IMR-90 (cell line): ENCODE results near the gene SGSM2. TPM values are rescaled to one million over a fixed set of nuclear protein-coding genes. Genes with fewer than 3 reads are reported as not detected.

ENCODE experiments used
- ATAC-seq: fragments of 200-7000 bp; cut with Tn5 transposase; 2 replicates; pipeline ENCODE4 v1.9.1; 2020; ENCODE audit warnings: low read depth, mild to moderate bottlenecking, moderate library complexity
- BruUV-seq: library from RNA; stranded (reverse); fragments of 400-500 nt; replicated peaks from 2 replicates; lab custom pipeline; 2021; lab: Mats Ljungman, UMichigan
- CTCF ChIA-PET: fragments of 300-600 bp; formaldehyde crosslinking; extraction: SDS; loops from one replicate; lab custom pipeline; 2021; ENCODE audit warnings: antibody characterized with exemption; lab: Yijun Ruan, JAX
- POLR2A ChIA-PET: fragments of 300-600 bp; sonication (Branson Sonifier 250); formaldehyde crosslinking; loops from one replicate; lab custom pipeline; 2022; ENCODE audit warnings: antibody characterized with exemption; ENCODE audit not compliant: unreplicated experiment; lab: Charles Lee
- DNase-seq: peaks from one replicate; pipeline ENCODE4 v3.0.0; 2013
- H2AFZ ChIP-seq: replicated peaks from 2 replicates; pipeline ENCODE3; 2013; ENCODE audit warnings: low read length, mild to moderate bottlenecking; ENCODE audit not compliant: poor library complexity
- H2AK5ac ChIP-seq: 2 replicates; pipeline ENCODE4 v1.6.1; 2013; ENCODE audit warnings: low read depth, low read length, inconsistent platforms
- H2AK9ac ChIP-seq: replicated peaks from 2 replicates; pipeline ENCODE3; 2013; ENCODE audit warnings: mild to moderate bottlenecking, low read depth, low read length, moderate library complexity; ENCODE audit not compliant: poor library complexity
- H2BK120ac ChIP-seq: 2 replicates; pipeline ENCODE4 v1.6.1; 2013; ENCODE audit warnings: low read depth, low read length, inconsistent platforms
- H2BK15ac ChIP-seq: 3 replicates; pipeline ENCODE4 v1.6.1; 2013; ENCODE audit warnings: low read depth, low read length, inconsistent platforms
- H2BK20ac ChIP-seq: 2 replicates; pipeline ENCODE4 v1.6.1; 2013; ENCODE audit warnings: low read depth, mild to moderate bottlenecking, inconsistent platforms, low read length, moderate library complexity
- H2BK5ac ChIP-seq: 2 replicates; pipeline ENCODE4 v1.6.1; 2013; ENCODE audit warnings: mild to moderate bottlenecking, low read depth, low read length, inconsistent platforms; ENCODE audit not compliant: poor library complexity, severe bottlenecking
- H3K14ac ChIP-seq: replicated peaks from 2 replicates; pipeline ENCODE4 v1.6.1; 2013; ENCODE audit warnings: low read depth, low read length, inconsistent platforms
- H3K18ac ChIP-seq: 2 replicates; pipeline ENCODE4 v1.6.1; 2013; ENCODE audit warnings: low read depth, low read length, control low read depth
- H3K23ac ChIP-seq: 2 replicates; pipeline ENCODE4 v1.6.1; 2013; ENCODE audit warnings: low read depth, low read length, inconsistent platforms
- H3K27ac ChIP-seq: 2 replicates; pipeline ENCODE4 v1.5.1; 2013; ENCODE audit warnings: mild to moderate bottlenecking, control low read depth, low read length; ENCODE audit not compliant: insufficient read depth
- H3K27me3 ChIP-seq: 2 replicates; pipeline ENCODE4 v1.6.1; 2013; ENCODE audit warnings: low read length; ENCODE audit not compliant: control insufficient read depth, insufficient read depth
- H3K36me3 ChIP-seq: 2 replicates; pipeline ENCODE4 v1.6.1; 2013; ENCODE audit warnings: low read length, mixed read lengths; ENCODE audit not compliant: control insufficient read depth, insufficient read depth
- H3K4ac ChIP-seq: 2 replicates; pipeline ENCODE4 v1.6.1; 2013; ENCODE audit warnings: low read depth, low read length, inconsistent platforms
- H3K4me1 ChIP-seq: 2 replicates; pipeline ENCODE4 v1.6.1; 2013; ENCODE audit warnings: low read length, mixed read lengths; ENCODE audit not compliant: control insufficient read depth, insufficient read depth
- H3K4me2 ChIP-seq: 2 replicates; pipeline ENCODE4 v1.6.1; 2013; ENCODE audit warnings: low read depth, mild to moderate bottlenecking, control low read depth, low read length, moderate library complexity
- H3K4me3 ChIP-seq: 2 replicates; pipeline ENCODE4 v1.5.1; 2013; ENCODE audit warnings: low read depth, mild to moderate bottlenecking, control low read depth, low read length, moderate library complexity; ENCODE audit not compliant: insufficient read depth
- H3K56ac ChIP-seq: 2 replicates; pipeline ENCODE4 v1.6.1; 2013; ENCODE audit warnings: low read length, inconsistent platforms; ENCODE audit not compliant: insufficient read depth; ENCODE audit errors: extremely low read depth
- H3K79me1 ChIP-seq, 2 experiments: 2 replicates each; pipeline ENCODE4 v1.6.1; 2013; ENCODE audit warnings: low read length in 2 of 2, inconsistent platforms in 1 of 2, low read depth in 1 of 2
- H3K9ac ChIP-seq: 2 replicates; pipeline ENCODE4 v1.6.1; 2013; ENCODE audit warnings: low read depth, low read length, control low read depth
- H3K9me1 ChIP-seq: 2 replicates; pipeline ENCODE4 v1.6.1; 2013; ENCODE audit warnings: low read length, inconsistent platforms; ENCODE audit not compliant: insufficient read depth
- H3K9me3 ChIP-seq: 2 replicates; pipeline ENCODE4 v1.6.1; 2013; ENCODE audit warnings: low read length; ENCODE audit not compliant: control insufficient read depth, insufficient read depth
- H4K20me1 ChIP-seq: 2 replicates; pipeline ENCODE4 v1.6.1; 2013; ENCODE audit warnings: low read length, inconsistent platforms; ENCODE audit not compliant: insufficient read depth
- H4K5ac ChIP-seq: 2 replicates; pipeline ENCODE4 v1.6.1; 2013; ENCODE audit warnings: mild to moderate bottlenecking, low read depth, low read length, control low read depth
- H4K8ac ChIP-seq, 2 experiments: 2 replicates each; pipeline ENCODE4 v1.6.1; 2013; ENCODE audit warnings: low read depth in 2 of 2, low read length in 2 of 2, control low read depth in 1 of 2, inconsistent platforms in 1 of 2
- H4K91ac ChIP-seq: 2 replicates; pipeline ENCODE4 v1.6.1; 2013; ENCODE audit warnings: low read depth, low read length, inconsistent platforms; ENCODE audit not compliant: insufficient read depth
- BHLHE40 ChIP-seq: fragments of 150-350 bp; IDR thresholded peaks from 2 replicates; pipeline ENCODE4 v1.6.1; 2016; ENCODE audit warnings: mild to moderate bottlenecking, low read depth, low read length
- CEBPB ChIP-seq: IDR thresholded peaks from 2 replicates; pipeline ENCODE4 v1.6.1; 2012; ENCODE audit warnings: low read depth, low read length, improper control_type of control experiment
- CHD1 ChIP-seq: IDR thresholded peaks from 2 replicates; pipeline ENCODE4 v1.6.1; 2012; ENCODE audit warnings: low read depth, low read length, improper control_type of control experiment
- CTCF ChIP-seq: conservative IDR thresholded peaks from 2 replicates; pipeline ENCODE4 v1.5.1; 2012; ENCODE audit warnings: mild to moderate bottlenecking, low read depth, low read length, improper control_type of control experiment
- ELK1 ChIP-seq: fragments of 150-350 bp; IDR thresholded peaks from 2 replicates; pipeline ENCODE4 v1.6.1; 2016; ENCODE audit warnings: low read depth, mild to moderate bottlenecking, low read length, moderate library complexity, borderline replicate concordance
- FOS ChIP-seq: fragments of 150-350 bp; IDR thresholded peaks from 2 replicates; pipeline ENCODE4 v1.6.1; 2016; ENCODE audit warnings: low read depth, low read length
- MAFK ChIP-seq: IDR thresholded peaks from 2 replicates; pipeline ENCODE4 v1.6.1; 2012; ENCODE audit warnings: low read depth, low read length, improper control_type of control experiment
- MAZ ChIP-seq: IDR thresholded peaks from 2 replicates; pipeline ENCODE4 v1.6.1; 2012; ENCODE audit warnings: low read depth, mild to moderate bottlenecking, low read length, improper control_type of control experiment, moderate library complexity, borderline replicate concordance
- MXI1 ChIP-seq: IDR thresholded peaks from 2 replicates; pipeline ENCODE4 v1.6.1; 2012; ENCODE audit warnings: low read depth, mild to moderate bottlenecking, low read length, moderate library complexity, borderline replicate concordance
- NFE2L2 ChIP-seq: fragments of 150-350 bp; IDR thresholded peaks from 2 replicates; pipeline ENCODE4 v1.6.1; 2016; ENCODE audit warnings: low read depth, mild to moderate bottlenecking, low read length
- POLR2A ChIP-seq: IDR thresholded peaks from 2 replicates; pipeline ENCODE4 v1.6.1; 2012; ENCODE audit warnings: mild to moderate bottlenecking, low read depth, low read length
- RAD21 ChIP-seq: IDR thresholded peaks from 2 replicates; pipeline ENCODE4 v1.6.1; 2012; ENCODE audit warnings: low read length, improper control_type of control experiment
- RCOR1 ChIP-seq: IDR thresholded peaks from 2 replicates; pipeline ENCODE4 v1.6.1; 2012; ENCODE audit warnings: mild to moderate bottlenecking, low read length, improper control_type of control experiment; ENCODE audit not compliant: insufficient replicate concordance
- RFX5 ChIP-seq: IDR thresholded peaks from 2 replicates; pipeline ENCODE4 v1.8.0; 2012; ENCODE audit warnings: low read depth, mild to moderate bottlenecking, low read length, moderate library complexity
- SMC3 ChIP-seq: fragments of 150-350 bp; IDR thresholded peaks from 2 replicates; pipeline ENCODE4 v1.6.1; 2016; ENCODE audit warnings: low read depth, mild to moderate bottlenecking, antibody characterized with exemption, low read length, moderate library complexity
- WGBS, 2 experiments: methylation state at CpG; one replicate each; pipeline versions ENCODE4 v1.1.5 to v1.1.7; 2013; ENCODE audit warnings: missing lambda C conversion rate in 2 of 2; ENCODE audit not compliant: insufficient read length in 1 of 2; ENCODE audit errors: extremely low coverage in 2 of 2; 5-methylcytosine and 5-hydroxymethylcytosine counted together
- dilution Hi-C: fragments of 300-500 bp; cut with HindIII; formaldehyde crosslinking; loops from one replicate; pipeline ENCODE4 v1.14.3; 2018; ENCODE audit warnings: low sequenced_read_pairs; ENCODE audit not compliant: unreplicated experiment
- in situ Hi-C: fragments of 300-500 bp; cut with MboI; formaldehyde crosslinking; loops from 3 replicates; pipeline ENCODE4 v1.14.3; 2019; ENCODE audit warnings: low sequenced_read_pairs, inconsistent platforms, mixed read lengths
- intact Hi-C: fragments of 100-400 bp; cut with micrococcal nuclease; formaldehyde crosslinking; loops from 2 replicates; pipeline ENCODE4 v1.10.0; 2022
- polyA plus RNA-seq, 3 experiments: library from polyadenylated mRNA; depleted of rRNA; stranded (reverse); fragments of >200 nt; gene quantifications; 2 replicates each; pipeline ENCODE4 v1.2.3, GENCODE V29; 2012; ENCODE audit warnings: low replicate concordance in 1 of 3
- total RNA-seq: library from RNA; depleted of rRNA; stranded (reverse); fragments of >200 nt; gene quantifications from 2 replicates; pipeline ENCODE4 v1.2.3, GENCODE V29; 2012

SGSM2 gene
- total and polyA plus RNA-seq, 2 of the 4 experiments (the other 2 are of a cell fraction): 13.6 to 81.2 TPM

DNA sequence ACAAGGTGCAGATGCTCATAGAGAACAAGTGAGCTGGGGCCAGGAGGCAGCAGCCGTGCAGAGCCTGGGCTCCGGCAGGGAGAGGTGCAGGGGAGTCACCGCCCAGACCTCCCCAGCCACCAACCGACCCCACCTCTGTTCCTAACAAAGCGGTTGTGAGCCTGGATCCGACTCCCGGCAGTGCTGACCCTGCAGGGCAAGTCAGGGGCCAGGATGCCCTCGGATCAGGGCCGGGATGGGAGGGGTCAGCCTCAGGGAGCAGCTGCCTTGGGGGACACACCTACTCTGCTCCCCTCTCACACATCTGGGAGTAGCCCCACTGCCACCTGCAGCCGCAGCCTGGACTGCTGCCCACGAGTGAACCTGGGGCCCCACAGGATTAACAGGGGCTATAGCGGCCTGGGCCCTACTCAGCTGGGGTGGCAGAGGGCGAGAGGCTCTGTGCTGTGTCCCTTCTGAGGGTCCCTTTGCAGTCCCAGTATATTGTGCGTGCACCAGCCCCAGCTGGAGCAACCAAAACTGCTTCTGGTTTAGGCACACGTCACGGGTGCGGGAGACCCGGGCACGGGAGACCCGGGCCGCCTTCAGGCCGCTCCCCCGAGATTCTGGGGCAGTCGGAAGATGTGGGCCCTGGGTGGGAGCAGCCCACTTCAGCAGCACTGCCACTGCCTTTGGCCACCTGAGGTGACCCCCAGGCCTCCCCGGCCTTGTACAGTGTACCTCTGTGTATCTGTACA lies 42.4 kb downstream of the SGSM2 start:
- H2BK15ac ChIP-seq: no peak overlapping the region
- no peak overlapping the region for H3K27ac ChIP-seq
- H2BK5ac ChIP-seq: no peak overlapping the region
- peaks cover 50% of the 10 kb centered on the region for H3K36me3 ChIP-seq
- H3K4me3 ChIP-seq: no peak overlapping the region
- no peak overlapping the region for H2AK9ac ChIP-seq
- no peak overlapping the region for H3K18ac ChIP-seq
- 0 out of 2 replicates have a peak, but pooled peaks cover 3% of the 10 kb centered on the region for H3K9me1 ChIP-seq
- ChIA-PET CTCF (interaction anchor here (1.4 kb wide), 1 partner anchor 37 kb away, joined by 5 read pairs; no protein-coding TSS in a partner anchor), POLR2A (no interaction called here)
- no peaks in the 10 kb centered on the region for H3K27me3 ChIP-seq
- peaks cover 2% of the 10 kb centered on the region; the same call in 1 of the 2 replicates for H3K4me1 ChIP-seq
- dilution Hi-C loops (no loop called here), intact Hi-C loops (no loop called here), in situ Hi-C loops (loop anchor here (5.0 kb wide), 1 partner anchor 33 kb away; no protein-coding TSS in a partner anchor)
- no peak overlapping the region for H4K5ac ChIP-seq
- no peaks in the 10 kb centered on the region for H3K9me3 ChIP-seq
- H2BK120ac ChIP-seq: no peak overlapping the region
- H4K20me1 ChIP-seq: peaks cover 3% of the 10 kb centered on the region; the same call in 1 of the 2 replicates
- DNase-seq (no peak), ATAC-seq (no peak)
- H3K4me2 ChIP-seq: no peak overlapping the region
- no peak overlapping the region for H3K56ac ChIP-seq
- H2BK20ac ChIP-seq: no peak overlapping the region
- H4K8ac ChIP-seq: no peak overlapping the region
- 86% methylated on average over 19 of the region's 25 CpGs; no CpG with 5 or more reads in 1 of the 2 experiments for WGBS, 2 experiments
- no peak overlapping the region for H2AK5ac ChIP-seq
- H3K79me1 ChIP-seq: peaks cover 0 to 3% of the 10 kb centered on the region in 2 experiments; a peak in 1 of 4 replicates
- no peak overlapping the region for H3K14ac ChIP-seq
- H3K4ac ChIP-seq: no peak overlapping the region
- no peak overlapping the region for H3K9ac ChIP-seq
- H3K23ac ChIP-seq: no peak overlapping the region
- no peak overlapping the region for H2AFZ ChIP-seq
- no peak overlapping the region for H4K91ac ChIP-seq
- no TSS peak for BruUV-seq
- TF ChIP-seq NFE2L2 (no peak), FOS (no peak), CEBPB (no peak), RFX5 (no peak), ELK1 (no peak), SMC3 (no peak), CHD1 (no peak), MAZ (no peak), CTCF (no peak), RCOR1 (no peak), MAFK (no peak), RAD21 (no peak), MXI1 (no peak), BHLHE40 (no peak), POLR2A (no peak)
